ENCODE measurements around the gene PCED1B.

DNA sequence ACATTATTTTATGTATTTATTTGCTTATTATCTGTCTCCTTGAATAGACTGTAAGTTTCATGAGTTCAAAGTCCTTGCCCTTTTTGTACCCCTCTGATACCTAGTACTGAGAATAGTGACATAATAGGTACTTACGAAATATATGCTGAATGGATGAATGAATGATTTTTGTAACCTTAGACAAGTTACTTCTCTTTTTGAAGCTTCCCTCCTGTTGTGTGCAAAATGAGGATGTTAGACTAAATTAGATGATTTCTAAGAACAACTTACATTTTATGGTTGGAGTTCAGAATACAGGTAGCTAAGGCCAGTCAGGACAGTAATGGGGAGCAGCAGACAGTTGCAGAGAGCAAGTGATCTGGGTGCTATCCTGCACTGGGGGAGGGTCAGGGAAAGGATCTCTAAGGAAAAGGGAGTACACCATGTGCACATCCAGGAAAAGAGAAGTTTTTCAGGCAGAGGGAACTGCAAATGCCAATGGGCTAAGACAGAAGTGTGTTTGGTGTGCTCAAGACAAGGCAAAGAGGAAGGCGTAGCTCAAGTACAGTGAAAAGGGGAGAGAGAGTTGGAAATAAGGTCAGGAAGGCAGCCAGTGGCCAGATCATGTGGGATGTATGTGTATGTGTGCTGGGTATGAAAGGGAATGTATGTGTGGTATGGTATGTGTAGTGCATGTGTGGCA, 59.7 kb downstream of the PCED1B start:
- TF ChIP-seq EZH2phosphoT487 (IDR thresholded peaks at IDR 0.05) (no peak), EZH2 (IDR thresholded peaks at IDR 0.05) (no peak)
- TF ChIP-seq, protein P1, sequence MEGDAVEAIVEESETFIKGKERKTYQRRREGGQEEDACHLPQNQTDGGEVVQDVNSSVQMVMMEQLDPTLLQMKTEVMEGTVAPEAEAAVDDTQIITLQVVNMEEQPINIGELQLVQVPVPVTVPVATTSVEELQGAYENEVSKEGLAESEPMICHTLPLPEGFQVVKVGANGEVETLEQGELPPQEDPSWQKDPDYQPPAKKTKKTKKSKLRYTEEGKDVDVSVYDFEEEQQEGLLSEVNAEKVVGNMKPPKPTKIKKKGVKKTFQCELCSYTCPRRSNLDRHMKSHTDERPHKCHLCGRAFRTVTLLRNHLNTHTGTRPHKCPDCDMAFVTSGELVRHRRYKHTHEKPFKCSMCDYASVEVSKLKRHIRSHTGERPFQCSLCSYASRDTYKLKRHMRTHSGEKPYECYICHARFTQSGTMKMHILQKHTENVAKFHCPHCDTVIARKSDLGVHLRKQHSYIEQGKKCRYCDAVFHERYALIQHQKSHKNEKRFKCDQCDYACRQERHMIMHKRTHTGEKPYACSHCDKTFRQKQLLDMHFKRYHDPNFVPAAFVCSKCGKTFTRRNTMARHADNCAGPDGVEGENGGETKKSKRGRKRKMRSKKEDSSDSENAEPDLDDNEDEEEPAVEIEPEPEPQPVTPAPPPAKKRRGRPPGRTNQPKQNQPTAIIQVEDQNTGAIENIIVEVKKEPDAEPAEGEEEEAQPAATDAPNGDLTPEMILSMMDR (IDR thresholded peaks at IDR 0.05): no peak

All from neural progenitor cell (in vitro differentiated cells).